Measurements from ENCODE around the gene C3.
"Not testable (repeated sequence)": the region's sequence is repeated elsewhere in the genome, so short reads cannot be mapped to it uniquely, and the experiment has no call there.

The C3 gene

DNA sequence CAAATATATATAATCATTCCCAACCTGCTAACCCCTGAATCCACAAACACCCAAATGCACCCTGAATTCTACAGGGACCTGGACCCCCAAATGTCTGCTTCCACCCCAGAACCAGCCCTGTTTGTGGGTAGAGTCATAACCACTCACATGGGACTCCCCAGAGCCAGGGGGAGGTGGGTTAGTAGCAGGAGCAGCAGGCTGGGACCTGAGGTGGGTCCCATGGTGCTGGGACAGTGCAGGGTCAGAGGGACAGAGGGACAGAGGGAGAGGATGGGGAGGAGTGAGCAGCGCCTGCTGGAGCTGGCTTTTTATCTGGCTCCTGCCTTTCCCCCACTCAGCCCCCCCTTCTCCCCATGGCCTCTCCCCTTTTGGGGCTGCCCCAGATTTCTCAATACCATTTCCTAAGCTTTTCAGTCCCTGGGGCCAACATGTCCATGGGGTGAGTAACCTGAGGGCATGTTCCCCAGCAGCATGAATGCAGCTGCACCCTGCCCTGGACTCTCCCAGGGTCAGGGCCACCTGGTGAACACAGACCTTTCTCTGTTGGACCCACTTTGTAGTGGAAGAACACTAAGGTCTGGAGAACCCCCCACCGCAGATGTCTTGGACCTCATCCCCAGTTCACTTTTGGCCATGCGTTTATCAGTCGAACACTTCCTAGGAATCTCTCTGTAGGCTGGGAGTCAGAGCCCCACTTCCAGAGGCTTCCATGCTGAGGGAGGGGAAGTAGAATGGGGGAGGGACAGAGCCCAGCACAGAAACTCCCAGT, at the start of gene C3:
TSS of gene C3 (minus strand) at position 282 of the 769 bp plus-strand sequence. CDS start at position 221, 61 bp downstream.
- DNase-seq (ENCODE audit: low read depth in 2 of 2): no peak

GRCh38 chr19:6769006-6769619, 48.7 kb upstream of the C3 start:
- DNase-seq (ENCODE audit: low read depth in 2 of 2): no peak

DNA sequence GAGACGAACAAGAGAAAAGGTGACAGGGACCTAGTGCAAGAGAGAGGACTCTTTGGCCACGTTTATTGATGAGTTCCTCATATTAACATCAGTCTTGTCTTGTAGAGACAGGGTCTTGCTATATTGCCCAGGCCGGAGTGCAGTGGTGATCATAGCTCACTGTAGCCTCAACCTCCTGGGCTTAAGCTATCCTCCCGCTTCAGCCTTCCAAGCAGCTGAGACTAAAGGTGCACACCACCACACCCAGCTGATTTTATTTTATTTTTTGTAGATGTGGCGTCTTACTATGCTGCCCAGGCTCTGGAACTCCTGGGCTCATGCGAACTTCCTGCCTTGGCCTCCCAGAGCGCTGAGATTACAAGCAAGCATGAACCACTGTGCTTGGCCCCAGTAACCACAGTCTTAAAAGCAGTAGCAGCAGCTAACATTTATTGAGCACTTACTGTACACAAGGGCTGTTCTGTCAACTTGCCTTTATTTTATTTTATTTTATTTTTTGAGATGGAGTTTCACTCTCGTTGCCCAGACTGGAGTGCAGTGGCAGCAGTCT, 47.9 kb upstream of the C3 start:
- no peak for DNase-seq (ENCODE audit: low read depth in 2 of 2)

DNA sequence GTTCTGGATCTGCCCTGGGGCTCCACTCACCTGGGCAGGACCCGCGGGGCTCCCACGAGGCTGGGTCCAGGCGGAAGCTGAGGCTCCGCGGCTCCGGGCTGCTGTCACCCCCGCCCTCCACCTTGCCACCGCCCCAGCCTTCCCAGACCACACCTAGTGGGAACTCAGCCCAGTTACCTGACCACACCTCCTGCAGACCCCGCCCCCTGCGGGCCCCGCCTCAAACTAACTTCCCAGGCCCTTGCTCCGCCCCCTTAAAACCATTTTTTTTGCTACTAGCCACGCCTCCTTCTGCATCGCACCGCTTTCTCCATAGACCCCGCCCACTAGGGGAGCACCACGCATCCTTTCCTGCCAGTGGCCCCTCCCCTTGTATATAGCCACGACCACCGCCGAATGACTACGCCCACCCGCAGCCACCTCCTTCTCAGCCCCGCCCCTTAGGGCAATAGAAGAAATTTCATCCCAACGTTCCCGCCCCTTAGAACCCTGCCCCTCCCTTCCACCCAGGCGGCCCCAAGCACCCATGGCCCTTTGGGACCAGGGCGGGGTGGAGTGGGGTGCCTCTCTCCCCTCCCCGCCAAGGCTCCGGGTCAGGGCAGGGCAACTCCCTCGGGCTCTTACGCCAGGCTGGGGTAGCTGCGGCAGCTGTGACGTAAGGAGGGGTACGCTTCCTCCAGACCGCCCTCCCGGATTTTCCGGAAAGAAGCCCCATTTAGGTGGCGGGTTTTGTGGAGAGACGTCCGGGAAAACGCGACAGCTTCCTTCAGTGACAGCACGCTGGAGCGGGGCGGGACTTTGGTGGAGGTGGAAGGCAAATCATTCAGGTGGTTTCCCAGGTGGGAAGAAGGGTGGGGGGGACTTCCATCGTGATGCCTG, 47.1 kb upstream of the C3 start, which contains the start of gene SH2D3A:
TSS of gene SH2D3A (minus strand) at position 79 of the 879 bp plus-strand sequence. CDS start 3,687 bp downstream, outside the sequence.
- peak; percentile 86 to 90 for DNase-seq (ENCODE audit: low read depth in 2 of 2)

DNA sequence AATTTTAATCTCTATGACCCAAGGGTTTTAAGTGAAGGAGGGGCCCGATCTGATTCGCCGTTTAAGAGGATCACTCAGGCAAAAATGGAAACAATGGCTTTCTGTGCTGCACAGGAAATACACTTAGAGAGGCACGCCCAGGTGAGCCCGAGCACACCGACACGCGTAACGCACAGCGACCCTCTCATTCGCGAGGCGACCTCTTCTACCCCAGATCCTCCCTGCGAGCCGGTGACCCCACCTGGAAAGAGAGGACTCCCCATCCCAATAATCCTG, 46.6 kb upstream of the C3 start:
- DNase-seq (ENCODE audit: low read depth in 2 of 2): no peak

- no peak for DNase-seq (ENCODE audit: low read depth in 2 of 2)
Observed at GRCh38 chr19:6766357-6767080, 46.1 kb upstream of the C3 start.

- no peak for DNase-seq (ENCODE audit: low read depth in 2 of 2)
Observed at GRCh38 chr19:6765738-6766356, 45.4 kb upstream of the C3 start.

DNA sequence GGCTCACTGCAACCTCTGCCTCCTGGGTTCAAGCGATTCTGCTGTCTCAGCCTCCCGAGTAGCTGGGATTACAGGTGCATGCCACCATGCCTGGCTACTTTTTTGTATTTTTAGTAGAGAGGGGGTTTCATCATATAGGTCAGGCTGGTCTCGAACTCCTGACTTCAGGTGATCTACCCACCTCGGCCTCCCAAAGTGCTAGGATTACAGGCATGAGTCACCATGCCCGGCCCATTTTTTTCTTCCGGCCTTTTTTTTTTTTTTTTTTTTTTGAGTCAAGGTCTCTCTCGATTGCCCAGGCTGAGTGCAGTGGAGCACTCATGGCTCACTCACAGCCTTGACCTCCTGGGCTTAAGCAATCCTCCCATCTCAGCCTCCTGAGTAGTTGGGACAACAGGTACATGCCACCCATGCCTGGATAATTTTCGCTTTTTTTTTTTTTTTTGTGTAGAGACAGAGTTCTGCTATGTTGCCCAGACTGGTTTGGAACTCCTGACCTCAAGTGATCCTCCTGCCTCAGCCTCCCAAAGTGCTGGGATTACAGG, 41.9 kb upstream of the C3 start:
- not testable (repeated sequence) for DNase-seq (ENCODE audit: low read depth in 2 of 2)

DNA sequence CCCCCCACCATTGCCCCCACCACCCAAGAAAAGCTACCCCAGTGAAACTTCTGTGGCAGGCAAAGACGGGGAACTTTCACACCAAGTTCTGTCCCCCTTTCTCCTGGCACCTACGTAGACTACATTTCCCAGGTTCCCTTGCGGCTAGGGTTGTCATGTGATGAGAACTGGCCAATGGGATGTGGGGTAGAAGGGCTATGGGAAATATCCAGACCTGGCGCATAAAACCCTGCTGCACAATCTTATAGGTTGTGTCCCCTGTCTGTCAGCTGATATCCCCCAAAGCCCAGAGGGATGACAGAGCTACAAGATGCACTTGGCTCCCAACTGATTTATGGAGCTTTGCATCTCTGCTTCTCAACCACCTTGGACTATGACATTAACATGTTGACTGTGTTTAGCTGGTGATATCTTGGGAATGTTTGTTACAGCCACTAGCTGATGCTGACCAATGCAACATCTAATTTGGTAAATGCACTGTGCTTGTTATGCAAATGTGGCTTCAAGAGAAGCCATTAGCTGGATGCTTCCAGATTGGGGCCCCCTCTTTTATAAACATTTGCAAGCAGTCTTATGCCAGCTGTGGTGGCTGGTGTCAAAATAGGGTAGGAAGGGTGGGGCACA, 40.7 kb upstream of the C3 start:
- DNase-seq (ENCODE audit: low read depth in 2 of 2): no peak

DNA sequence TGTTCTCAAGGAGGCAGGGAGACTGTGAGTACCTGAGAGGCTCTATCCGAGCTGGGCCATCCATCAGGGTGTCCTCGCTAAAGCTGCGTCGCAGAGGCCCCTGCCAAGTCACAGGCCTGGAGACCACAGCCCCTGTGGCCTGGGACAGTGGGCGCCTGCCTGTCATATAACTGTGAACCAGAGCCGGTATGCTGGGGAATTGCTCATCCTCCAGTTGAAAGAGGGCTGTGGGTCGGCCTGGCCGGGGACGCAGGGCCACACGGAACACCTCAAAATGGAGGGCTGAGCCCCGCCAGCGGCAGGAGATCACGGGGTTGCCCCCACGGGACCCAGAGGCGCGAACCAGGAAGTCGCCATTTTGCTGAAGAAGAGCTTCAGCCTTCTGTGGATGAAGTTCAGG, 40.2 kb upstream of the C3 start:
- DNase-seq (ENCODE audit: low read depth in 2 of 2): no peak

- DNase-seq (ENCODE audit: low read depth in 2 of 2): no peak
Observed at GRCh38 chr19:6754653-6755463, 34.4 kb upstream of the C3 start.

DNA sequence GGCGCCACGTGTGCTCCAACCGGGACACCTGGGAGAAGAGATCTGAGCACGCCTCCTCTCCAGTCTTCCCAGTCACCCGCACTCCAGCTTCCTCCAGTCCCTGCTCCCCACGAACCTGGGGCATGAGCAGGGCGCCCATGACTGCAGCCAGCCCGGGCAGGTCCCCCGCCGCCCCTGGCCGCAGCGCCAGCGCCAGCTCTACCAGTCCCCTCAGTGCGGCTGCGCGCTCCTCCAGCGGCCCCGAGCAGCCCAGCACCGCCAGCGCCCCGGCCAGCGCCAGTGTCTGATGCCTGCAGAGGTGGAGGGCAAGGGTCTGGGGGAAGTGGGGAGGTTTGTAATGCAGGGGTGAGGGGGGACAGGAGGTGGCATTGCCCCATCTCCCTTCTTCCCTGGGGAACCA, 33.7 kb upstream of the C3 start:
- DNase-seq (ENCODE audit: low read depth in 2 of 2): no peak

DNA sequence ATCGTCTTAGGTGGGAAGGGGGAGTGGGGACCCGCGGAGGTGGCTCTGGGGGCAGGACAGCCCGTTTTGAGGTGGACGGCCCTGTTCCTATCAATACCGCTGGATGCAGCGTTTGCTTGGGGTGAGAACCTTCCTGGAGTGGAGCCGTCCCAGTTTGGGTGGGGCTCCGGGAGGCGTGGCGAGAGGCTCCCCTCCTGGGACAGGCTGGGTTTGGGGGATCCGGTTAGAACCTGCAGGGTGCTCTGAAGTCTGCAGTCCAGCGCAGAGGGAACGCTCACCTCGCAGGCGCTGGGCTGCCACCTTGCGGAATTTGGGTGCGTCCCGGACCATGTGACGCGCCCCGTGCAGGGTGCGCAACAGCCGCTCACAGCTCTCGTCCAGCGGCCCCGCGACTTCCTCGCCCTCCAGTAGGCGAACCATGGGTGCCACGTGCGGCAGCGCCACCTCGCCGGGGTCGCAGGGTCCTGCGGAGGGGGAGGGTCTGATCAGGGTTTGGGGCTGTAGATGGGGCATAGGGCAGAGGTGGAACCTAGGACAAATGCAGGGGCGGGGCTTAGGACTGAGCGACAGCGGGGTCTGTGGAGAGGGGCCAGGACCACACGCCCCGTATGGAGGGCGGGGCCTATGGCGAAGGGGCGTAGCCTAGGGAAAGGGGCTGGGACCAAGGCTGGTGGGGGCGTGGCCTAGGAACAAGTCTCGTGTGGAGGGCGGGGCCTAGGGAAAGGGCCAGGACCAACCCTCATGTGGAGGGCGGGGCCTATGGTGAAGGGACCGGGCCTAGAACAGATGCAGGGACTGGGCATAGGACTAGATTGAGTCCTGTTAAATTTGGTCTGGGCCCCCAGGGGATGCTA, 33.0 kb upstream of the C3 start:
- peak; percentile 50 to 55 for DNase-seq (ENCODE audit: low read depth in 2 of 2)

DNA sequence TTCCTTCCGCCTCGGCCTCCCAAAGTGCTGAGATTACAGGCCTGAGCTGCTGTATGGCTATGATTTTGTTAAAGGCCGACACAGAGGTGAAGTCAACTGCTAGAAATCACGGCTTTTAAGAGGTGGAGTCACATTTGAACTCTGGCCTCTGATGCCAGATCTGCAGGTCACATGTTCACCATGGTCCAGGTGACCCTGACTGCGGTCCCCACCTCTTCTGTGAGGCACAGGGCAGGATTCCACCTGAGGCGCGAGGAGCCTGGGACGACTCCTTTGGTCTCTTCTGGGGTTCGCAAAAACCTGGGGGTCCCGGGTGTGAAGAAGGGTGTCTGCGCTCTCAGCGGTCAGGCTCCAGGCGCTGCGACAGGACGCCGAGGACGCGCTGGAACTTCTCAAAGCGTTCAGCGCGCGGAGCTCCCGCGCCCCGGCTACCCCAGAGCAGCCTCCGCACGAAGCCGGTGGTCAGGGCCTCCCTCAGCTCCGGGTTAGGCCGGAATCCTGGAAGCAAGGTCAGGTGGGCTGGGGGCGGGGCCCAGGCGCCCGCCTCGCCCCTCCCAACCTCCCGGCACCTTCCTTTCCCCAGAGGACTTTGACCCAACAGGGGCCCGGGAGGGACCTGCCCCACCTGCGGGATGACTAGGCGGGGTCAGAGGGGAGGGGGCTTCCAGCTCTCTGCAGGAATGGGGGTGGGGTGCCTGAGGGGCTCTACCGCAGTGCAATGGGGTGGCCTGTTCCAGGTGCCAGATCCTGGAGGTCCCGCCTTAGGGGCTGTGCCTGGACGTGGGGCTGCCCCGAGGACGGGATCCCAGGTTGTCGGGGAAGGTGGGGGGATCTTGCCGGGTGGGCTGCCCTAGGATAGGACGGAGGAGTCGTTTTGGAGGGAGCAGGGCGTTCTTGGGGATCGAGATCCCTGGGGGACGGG, 32.1 kb upstream of the C3 start:
- DNase-seq (ENCODE audit: low read depth in 2 of 2): no peak

- DNase-seq (ENCODE audit: low read depth in 2 of 2): no peak
Observed at GRCh38 chr19:6751189-6751588, 30.7 kb upstream of the C3 start.

DNA sequence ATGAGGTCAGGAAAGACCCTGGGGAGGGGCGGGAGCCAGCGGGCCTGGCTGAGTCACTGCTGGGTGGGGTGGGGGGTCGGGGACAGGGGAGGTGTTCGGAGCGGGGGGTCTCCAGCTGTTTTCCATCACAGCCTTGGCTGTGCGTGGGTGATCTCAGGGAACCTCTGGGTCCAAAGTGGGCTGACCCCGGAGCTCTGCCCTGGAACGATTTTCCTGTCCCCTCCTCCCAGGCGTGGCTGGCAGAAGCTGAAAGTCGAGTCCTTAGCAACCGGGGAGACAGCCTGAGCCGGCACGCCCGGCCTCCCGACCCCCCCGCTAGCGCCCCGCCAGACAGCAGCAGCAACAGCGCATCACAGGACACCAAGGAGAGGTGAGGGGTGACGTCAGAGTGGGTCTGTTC, 29.6 kb upstream of the C3 start:
- DNase-seq (ENCODE audit: low read depth in 2 of 2): no peak

- not testable (repeated sequence) for DNase-seq (ENCODE audit: low read depth in 2 of 2)
Observed at GRCh38 chr19:6748543-6748942, 28.1 kb upstream of the C3 start.

DNA sequence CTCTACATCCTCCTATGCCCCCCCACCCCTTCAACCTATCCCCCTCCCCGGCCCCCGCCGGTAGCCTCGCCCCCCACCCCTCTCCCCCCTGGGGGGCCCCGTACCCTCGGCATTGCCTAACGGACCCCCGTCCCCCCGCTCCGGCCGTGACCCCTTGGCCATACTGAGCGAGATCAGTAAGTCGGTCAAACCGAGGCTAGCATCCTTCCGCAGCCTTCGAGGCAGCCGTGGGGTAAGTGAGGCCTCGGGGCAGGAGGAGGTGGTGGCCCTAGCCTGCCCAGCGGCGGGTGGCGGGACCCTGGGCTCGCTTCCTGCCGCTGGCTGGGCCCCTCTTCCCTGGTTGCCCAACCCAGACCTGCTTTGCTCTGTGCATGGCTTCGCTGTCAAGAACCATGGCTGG, 25.5 kb upstream of the C3 start:
- no peak for DNase-seq (ENCODE audit: low read depth in 2 of 2)

Data from stimulated activated CD8-positive, alpha-beta memory T cell treated with anti-CD3 and anti-CD28 coated beads, Interleukin-2, amount 100 ng/mL, for 1 hour (primary cell).